Activated effector memory CD4-positive, alpha-beta T cell treated with anti-CD3 and anti-CD28 coated beads, Interleukin-2, amount 50 U/mL, for 16 hours (primary cell): ENCODE results near the gene TGIF1.

Source experiments
- DNase-seq: peaks from one replicate; pipeline ENCODE4 v3.0.0-alpha.2; 2020

Gene TGIF1

DNA sequence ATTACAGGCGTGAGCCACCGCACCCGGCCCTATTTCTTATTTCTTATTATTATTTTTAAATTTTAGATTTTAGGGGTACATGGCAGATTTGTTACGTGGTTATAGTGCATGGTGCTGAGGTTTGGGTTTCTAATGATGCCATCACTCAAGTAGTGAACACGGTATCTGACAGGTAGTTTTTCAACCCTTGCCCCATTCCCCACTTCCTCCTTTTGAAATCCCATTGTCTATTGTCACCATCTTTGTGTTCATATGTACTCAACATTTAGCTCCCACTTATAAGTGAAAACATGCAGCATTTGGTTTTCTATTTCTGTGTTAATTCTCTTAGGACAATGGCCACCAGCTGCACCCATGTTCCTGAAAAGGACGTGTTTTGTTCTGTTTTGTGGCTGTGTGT, 39.5 kb downstream of the TGIF1 start:
- DNase-seq, result no peak

DNA sequence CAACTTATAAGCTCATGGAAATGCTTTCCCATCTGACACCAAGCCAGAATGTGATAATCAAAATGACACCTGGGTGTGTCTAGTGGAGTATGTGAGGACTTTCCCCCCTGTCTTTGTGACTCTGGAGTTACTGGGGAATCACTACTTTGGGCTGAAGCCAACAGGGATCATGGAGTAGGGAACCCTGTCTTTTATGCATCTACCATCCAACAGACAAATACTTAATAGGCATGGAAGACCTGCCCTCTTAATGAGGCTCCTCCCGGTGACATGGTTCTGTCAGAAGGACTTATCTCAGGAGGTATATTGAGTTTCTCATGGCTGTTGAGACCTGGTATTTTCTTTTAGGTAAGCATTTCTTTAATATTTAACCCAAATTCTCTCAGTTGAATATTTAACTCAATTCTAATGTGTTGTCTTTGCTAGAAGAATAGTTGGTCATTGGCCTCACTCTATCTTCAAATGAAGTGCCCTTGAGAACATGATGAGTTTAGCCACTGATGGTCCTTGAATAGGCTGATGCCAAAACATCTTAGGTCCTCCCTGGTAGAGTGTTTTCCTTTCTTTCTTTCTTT, 42.1 kb downstream of the TGIF1 start:
- DNase-seq, result no peak

DNA sequence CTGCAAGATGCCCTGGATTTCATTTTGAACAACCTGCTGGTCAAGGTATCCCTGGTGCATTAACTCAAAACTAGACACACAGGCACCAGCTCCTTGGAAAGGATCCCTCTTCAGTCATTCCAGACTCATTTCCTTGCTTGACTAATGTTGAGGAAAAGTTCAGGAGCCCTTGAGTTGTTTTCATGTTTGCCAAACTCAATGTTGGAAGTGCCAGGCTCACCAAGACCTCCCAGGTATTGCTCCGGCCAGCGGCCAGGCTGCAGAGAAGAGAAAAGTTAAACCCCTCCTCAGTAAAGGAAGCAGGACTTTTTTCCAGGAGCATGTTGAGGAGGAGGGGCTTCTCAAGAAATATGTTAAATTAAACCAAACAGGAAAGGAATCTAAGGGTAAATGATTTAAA, 42.7 kb downstream of the TGIF1 start:
- no peak for DNase-seq

DNA sequence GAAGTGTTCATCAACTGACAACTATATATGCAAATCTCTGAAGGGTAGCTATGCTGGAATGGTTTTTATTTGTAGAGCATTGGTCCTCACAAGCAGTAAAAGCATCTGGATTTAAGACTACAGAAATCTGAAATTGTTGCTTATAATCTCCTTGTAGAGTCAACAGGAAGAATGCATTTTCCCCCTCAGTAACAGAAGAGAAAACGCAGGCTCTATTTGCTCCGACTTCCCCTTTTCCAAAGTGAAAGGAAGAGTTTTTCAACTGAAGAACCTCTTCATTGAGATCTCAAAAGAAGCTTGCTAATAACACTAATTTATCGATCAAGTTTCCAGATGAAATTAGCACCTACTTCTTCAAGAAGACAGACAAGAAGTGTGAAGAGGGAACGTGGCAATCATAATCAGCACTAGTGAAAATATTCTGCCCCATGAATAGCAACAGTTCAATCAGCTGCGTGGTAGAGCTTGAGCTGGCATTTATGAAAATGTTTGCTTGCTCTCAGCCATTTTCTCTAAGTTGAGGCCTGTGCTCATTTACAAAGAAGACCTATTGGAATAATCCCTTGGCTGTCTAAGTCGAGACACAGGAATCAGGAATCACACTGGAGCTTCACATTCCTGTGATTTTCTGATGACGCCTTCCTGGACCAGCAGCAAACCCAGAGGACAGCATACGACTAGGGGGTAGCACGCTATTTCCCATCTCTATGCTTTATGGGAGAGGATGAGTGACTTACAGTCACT, 43.7 kb downstream of the TGIF1 start:
- no peak for DNase-seq

DNA sequence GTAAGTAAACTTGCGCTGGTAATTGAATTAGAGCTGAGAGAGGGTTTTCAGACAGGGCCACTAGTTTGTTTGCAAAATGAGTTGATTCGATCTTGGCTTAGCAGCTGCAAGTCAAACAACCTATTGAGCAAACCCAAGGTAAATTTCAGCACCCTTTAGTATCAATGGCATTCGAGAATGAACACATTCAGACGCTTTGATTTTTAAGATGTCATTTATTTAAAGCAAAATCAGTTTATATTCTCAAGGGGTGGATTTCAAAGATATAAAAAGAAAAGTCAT, 44.2 kb downstream of the TGIF1 start:
- DNase-seq, result no peak

DNA sequence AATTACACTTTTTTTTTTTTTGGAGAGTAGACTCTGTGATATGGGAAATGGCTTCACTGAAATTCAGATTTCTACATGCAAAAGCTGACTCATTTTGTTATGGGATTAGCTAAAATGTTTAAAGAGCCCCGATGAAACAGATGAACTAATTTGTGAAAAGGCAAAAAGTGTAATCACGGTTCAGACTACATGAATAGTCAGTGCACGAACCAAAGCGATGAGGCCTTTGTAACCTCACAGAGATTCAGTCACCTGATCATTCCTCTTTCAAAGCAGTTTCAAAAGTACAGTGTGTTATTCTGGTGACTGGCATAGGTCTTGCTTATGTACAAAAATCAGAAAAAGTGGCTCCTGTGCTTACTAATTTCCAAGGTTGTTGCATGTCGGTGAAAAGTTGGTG, 44.6 kb downstream of the TGIF1 start:
- DNase-seq, result no peak

DNA sequence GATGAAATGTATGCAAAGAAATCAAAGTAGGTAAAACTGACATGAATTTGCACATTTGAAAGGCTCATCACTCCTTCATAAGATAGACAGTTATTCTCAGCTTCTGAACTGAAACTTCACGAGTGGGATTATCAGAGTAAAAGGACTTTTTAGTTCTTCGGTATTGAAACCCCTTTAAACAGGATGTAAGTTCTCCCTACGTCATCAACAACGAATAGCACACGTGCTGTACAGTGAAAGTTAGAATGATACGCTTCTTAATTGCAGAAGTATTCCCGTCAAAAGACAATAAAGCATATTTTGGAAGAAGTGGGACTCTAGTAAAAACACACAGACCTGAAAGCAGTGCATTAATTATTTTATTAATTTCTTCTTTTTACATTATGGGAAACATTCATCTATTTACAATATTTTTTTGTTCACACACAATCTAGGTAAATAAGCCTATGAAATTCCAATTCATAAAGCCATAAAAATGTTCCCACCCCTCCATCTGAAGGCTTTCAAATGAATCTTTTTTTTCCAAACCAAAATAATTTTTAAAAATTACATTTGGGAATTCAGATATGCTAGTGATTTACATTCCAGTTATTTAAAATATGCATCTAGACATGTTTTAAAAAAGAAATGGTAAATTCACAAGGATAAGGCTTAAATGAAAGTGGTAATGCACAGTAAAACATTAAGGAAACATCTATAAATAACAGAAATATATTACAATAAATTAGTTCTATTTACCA, 45.9 kb downstream of the TGIF1 start:
- DNase-seq, result no peak

DNA sequence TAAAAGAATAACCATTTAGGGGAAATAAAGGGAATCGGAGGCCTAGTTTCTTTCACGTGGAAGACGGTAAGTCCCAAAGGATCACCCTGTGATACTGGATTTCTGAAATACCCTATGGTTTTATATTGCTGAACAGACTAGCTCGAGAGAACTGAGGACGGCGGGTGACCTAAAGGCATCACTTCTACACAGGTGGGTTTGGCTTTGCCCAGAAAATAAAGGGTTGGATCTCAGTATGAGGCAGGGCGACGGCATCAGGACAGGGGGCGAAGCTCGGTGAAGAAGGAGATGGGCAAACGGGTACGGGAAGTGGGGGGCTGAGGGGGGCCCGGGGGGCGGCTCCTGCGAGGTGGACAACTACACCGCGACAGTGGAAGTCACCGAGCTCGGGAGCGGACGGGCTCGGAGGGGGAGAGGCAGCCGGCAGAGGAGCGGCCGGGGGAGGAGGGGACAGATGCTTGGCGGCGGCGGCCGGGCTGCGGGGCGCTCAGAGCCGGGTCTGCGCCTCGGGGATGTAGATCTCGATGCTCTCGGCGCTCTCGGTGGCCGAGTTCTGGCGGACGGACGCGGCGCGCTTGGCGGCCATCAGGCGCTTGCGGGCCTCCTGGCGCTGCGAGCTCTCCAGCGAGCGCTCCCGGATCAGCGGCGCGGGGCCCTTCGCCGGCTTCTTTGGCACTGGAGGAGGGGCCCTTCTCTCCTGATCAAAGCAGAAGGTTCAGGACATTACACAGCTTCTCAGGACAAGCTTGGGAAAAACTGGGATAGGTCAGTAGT, 48.9 kb downstream of the TGIF1 start:
- peak; percentile 65 for DNase-seq

DNA sequence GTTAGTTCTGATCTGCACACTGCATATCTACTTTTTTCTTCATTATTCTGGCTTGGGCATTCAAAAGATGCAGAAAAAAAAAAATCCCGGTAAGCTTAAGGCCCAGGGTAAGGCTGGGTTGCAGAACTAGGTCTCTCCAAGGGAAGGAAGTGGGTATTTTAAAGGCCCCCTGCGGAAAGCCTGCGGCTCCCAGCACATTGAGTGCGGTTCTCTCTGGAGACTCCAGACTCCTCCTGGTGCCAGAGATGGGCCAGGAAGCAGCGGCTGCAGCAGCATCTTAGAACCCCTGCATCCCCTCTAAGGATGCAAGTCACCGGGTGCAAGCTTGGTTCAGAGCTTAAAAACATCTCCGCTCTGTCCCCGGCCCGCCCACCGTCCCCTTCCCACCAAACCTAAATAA, 49.5 kb downstream of the TGIF1 start:
- DNase-seq, result no peak

DNA sequence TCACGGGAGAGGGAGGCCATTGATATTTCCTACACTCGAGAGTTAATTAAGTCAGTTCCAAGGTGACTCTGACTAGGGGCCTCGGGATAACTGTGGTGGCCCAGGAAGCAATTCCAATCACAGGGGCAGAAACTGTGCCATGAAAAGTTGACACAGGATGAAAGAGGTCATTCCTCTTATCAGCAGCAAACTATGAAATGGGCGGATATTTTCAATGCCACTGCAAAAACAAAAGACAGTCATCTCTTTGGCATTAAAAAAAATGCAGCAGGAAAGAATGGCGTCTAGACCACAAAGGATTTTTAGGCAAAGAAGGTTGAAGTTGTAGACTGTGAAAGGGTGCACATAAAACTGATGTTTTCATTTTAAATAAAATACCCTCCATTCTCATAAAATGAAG, 50.0 kb downstream of the TGIF1 start:
- DNase-seq, result no peak

DNA sequence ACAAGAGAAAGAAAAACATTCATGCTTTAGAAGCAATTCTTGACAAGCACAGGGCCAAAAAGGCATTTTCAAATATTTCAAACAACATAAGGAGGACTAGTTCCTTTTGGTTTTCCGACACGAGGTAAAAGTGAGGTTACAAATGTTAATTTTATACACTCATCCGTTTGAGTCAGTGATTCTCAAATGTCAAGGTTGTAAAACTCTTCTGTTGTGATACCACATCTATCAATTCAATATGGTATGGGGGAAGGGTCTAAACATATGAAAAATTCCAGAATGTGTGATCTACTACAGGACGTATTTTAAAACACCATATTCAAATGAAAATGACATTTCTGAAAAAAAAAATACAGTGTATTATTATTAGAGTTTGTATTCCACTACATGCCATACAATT, 52.7 kb downstream of the TGIF1 start:
- DNase-seq, result no peak

DNA sequence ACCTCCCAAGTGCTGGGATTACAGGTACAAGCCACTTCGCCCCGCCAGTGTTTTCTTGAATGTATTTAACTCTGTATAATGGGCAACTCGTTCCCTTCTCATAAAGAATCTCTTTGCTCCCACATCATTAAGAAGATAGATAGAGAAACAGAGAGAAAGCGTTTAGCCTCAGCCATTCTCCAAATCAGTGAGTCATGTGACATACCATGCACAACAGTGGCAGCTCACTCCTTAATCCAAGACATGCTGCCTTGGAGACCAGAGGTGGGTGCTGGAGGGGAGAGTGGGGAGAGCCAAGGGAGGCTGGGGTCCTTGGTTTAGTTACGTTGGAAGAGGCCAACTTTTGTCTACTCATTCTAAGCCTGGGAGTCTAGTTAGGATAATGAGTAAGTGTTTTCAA, 54.7 kb downstream of the TGIF1 start:
- DNase-seq, result no peak

DNA sequence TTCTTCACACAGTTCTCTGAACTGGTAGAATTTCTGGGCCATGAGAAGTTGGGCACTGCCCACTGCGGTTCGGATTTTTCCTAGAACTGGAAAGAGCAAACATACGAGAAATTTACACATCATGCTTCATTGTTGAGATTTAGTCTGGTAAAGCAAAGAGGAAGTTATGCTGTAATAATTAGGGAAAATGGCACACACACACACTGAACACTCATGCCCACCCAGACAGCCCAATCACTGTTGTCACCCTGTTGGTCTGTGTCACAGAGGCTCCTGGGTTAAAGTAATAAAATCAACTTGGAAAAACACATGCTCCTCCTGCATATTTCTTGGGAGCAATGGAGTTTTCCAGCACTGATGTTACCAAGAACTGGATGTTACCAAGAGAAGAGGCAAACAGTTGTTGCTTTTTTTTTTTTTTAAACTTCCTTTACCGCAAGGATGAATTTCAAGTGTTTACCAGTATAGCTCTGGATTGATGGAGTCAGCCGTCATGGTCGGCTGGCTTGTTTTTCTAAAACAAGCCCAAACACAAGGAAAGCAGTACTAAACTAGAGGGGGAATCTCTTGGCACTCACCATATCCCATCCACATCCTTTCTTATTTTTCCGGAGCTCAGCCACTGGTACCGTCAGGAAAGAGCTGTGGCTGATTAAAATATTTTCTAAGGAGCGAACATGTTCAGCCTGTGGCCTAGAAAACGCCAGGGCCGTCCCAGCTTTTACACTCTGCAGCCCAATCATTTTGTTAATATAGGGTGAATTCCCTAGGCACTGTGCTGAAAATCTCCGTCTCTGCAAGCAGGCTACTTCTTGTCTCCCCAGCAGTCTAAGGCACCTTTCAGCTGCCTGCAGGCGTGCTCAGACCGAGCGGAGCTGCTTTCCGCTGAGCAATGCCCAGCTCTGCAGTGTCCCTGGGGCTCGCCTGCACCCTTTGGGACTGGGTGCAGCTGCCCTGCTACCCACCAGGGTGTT, 58.9 kb downstream of the TGIF1 start:
- DNase-seq, result no peak
